Osteoblast (primary cell): ENCODE data around the gene NIF3L1. TPM values are rescaled to one million over a fixed set of nuclear protein-coding genes. Genes with fewer than 3 reads are reported as not detected.

Experiments used
- DNase-seq: peaks from one replicate; pipeline ENCODE4 v3.0.0; 2011; ENCODE audit warnings: low spot score, mixed read lengths; ENCODE audit not compliant: insufficient read length; ENCODE audit errors: missing footprints
- H2AFZ ChIP-seq: 2 replicates; pipeline ENCODE4 v1.6.0; 2011; ENCODE audit warnings: mild to moderate bottlenecking, low read length
- H3K27ac ChIP-seq: 2 replicates; pipeline ENCODE4 v1.5.1; 2011; ENCODE audit warnings: mild to moderate bottlenecking, low read depth, low read length, moderate library complexity
- H3K27me3 ChIP-seq: 2 replicates; pipeline ENCODE4 v1.6.0; 2012; ENCODE audit warnings: mild to moderate bottlenecking, control low read depth, inconsistent platforms, low read length, moderate library complexity; ENCODE audit not compliant: insufficient read depth
- H3K36me3 ChIP-seq: 2 replicates; pipeline ENCODE4 v1.5.1; 2011; ENCODE audit warnings: mild to moderate bottlenecking, low read length, control low read depth, moderate library complexity; ENCODE audit not compliant: insufficient read depth
- H3K4me1 ChIP-seq: 2 replicates; pipeline ENCODE4 v1.5.1; 2011; ENCODE audit warnings: mild to moderate bottlenecking, low read length, control low read depth, moderate library complexity; ENCODE audit not compliant: insufficient read depth
- H3K4me2 ChIP-seq: 2 replicates; pipeline ENCODE4 v1.6.0; 2011; ENCODE audit warnings: mild to moderate bottlenecking, low read length; ENCODE audit not compliant: insufficient read depth
- H3K4me3 ChIP-seq: fragments of 200-600 bp; sonication (generic); 3 replicates; pipeline ENCODE4 v1.5.1; 2012; ENCODE audit warnings: mild to moderate bottlenecking, low read length, inconsistent platforms; ENCODE audit not compliant: insufficient read depth
- H3K79me2 ChIP-seq: 2 replicates; pipeline ENCODE4 v1.6.0; 2012; ENCODE audit warnings: mild to moderate bottlenecking, low read length, control low read depth, inconsistent platforms; ENCODE audit not compliant: insufficient read depth
- H3K9me3 ChIP-seq: 2 replicates; pipeline ENCODE4 v1.5.1; 2011; ENCODE audit warnings: low read depth, low read length, control low read depth
- H4K20me1 ChIP-seq: 2 replicates; pipeline ENCODE4 v1.6.0; 2012; ENCODE audit warnings: mild to moderate bottlenecking, low read length, control low read depth; ENCODE audit not compliant: insufficient read depth
- CTCF ChIP-seq: IDR thresholded peaks from 2 replicates; pipeline ENCODE4 v1.5.1; 2011; ENCODE audit warnings: mild to moderate bottlenecking, low read depth, low read length, moderate library complexity; ENCODE audit errors: extremely low read depth
- total RNA-seq: library from RNA; depleted of rRNA; stranded (reverse); fragments of >200 nt; gene quantifications from 2 replicates; pipeline ENCODE4 v1.2.3, GENCODE V29; 2012

NIF3L1 gene
- total RNA-seq, 1 donor: 22.1 TPM

DNA sequence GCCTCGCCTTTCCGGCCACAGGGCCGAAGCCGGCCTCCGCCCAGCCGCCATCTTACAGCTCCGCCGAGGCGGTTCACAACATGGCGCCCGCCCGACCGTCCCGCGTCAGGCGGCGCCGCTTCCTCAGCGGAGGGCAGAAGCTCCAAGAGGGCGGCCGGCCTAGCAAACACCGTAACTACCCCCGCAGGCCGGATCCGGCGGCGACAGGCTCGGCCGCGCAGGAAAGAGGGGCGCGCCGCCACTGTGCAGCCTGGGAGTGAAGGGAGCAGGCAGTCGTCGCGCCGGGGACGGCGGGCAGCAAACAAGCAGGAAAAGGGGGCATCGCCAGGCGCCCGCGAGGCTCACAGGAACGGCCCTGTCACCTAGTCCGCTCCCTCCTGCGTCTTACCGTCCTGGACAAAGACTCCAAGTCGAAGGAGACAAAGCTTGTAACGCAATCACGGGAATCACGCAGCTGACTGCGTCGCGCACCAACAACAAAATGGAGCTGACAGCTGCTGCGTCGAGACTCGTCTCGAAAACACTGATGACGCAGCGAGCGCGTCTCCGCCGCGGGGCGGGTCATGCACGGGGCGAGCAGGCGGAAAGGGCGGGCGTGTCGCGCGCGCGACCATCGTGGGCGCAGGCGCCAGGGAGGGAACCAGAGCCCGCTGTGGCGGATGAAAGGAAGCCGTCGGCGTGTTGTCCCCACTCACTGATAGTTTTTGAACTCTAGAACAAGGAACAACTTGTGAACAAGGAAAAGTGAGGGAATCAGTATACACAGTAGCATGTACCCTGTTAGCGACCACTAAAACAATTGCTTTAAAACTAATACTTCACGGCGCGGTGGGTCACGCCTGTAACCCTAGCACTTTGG lies 24.8 kb upstream of the NIF3L1 start, which contains the start of gene CLK1:
Gene CLK1 (minus strand): TSS at position 483 of the 859 bp plus-strand sequence. CDS start 2,796 bp downstream, outside the sequence.
- DNase-seq: peak; percentile 97
- peaks cover 51% of the 10 kb centered on the region for H3K79me2 ChIP-seq
- peaks cover 46% of the 10 kb centered on the region for H4K20me1 ChIP-seq
- H3K4me2 ChIP-seq: peak within 1 kb of the TSS; percentile 91
- TF ChIP-seq CTCF: no peak
- H3K27ac ChIP-seq: peak within 1 kb of the TSS; percentile 99
- H3K27me3 ChIP-seq: no peaks in the 10 kb centered on the region
- H3K9me3 ChIP-seq: no peaks in the 10 kb centered on the region
- H3K4me3 ChIP-seq: peak within 1 kb of the TSS; percentile 99
- peaks cover 25% of the 10 kb centered on the region for H3K4me1 ChIP-seq
- peaks cover 19% of the 10 kb centered on the region for H3K36me3 ChIP-seq
- peak within 1 kb of the TSS; percentile 97 for H2AFZ ChIP-seq

GRCh38 chr2:200869014-200869413 lies 20.2 kb upstream of the NIF3L1 start:
- Histone ChIP-seq H2AFZ (no peak overlapping the region), H3K27me3 (no peaks in the 10 kb centered on the region), H3K4me1 (peaks cover 4% of the 10 kb centered on the region), H4K20me1 (no peaks in the 10 kb centered on the region), H3K36me3 (peaks cover 7% of the 10 kb centered on the region), H3K79me2 (peaks cover 5% of the 10 kb centered on the region), H3K4me3 (no peak overlapping the region), H3K27ac (no peak overlapping the region), H3K9me3 (no peaks in the 10 kb centered on the region), H3K4me2 (no peak overlapping the region)
- TF ChIP-seq CTCF: no peak
- DNase-seq: no peak

DNA sequence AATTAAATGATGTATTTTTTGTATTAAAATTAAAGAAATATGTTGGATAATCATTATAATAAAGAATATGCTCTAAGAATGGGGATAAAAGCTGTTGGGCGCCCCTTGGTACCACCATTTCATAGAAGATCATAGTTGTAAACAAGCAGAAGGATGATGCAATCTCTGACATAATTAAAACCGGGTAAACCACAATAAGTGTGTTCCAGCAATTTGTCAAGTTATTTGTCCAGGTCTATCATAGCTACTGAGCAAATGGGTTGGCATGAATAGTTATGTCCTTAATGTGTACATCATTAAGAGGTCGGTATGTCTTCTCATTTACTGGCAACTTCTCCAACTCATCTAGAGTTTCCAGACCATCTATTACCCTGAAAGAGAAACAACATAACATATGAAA lies 18.0 kb upstream of the NIF3L1 start:
- no peak overlapping the region for H3K4me3 ChIP-seq
- no peaks in the 10 kb centered on the region for H3K27me3 ChIP-seq
- no peak overlapping the region for H3K27ac ChIP-seq
- H4K20me1 ChIP-seq: no peaks in the 10 kb centered on the region
- no peak overlapping the region for H2AFZ ChIP-seq
- peaks cover 26% of the 10 kb centered on the region for H3K36me3 ChIP-seq
- no peak overlapping the region for H3K4me2 ChIP-seq
- DNase-seq: no peak
- TF ChIP-seq CTCF: no peak
- H3K79me2 ChIP-seq: no peaks in the 10 kb centered on the region
- H3K9me3 ChIP-seq: no peaks in the 10 kb centered on the region
- no peaks in the 10 kb centered on the region for H3K4me1 ChIP-seq

GRCh38 chr2:200873560-200873959 lies 15.6 kb upstream of the NIF3L1 start:
- Histone ChIP-seq H3K4me1 (no peaks in the 10 kb centered on the region), H3K27me3 (no peaks in the 10 kb centered on the region), H3K9me3 (no peaks in the 10 kb centered on the region), H3K79me2 (no peaks in the 10 kb centered on the region), H2AFZ (no peak overlapping the region), H3K36me3 (peaks cover 32% of the 10 kb centered on the region), H3K4me2 (no peak overlapping the region), H3K27ac (no peak overlapping the region), H3K4me3 (no peak overlapping the region), H4K20me1 (no peaks in the 10 kb centered on the region)
- TF ChIP-seq CTCF: no peak
- no peak for DNase-seq
